GM18858 (cell line): ENCODE measurements around the gene ZNF296.

ENCODE experiments used
- ATAC-seq: cut with Tn5 transposase; IDR thresholded peaks from one replicate; pipeline ENCODE4 v1.9.1; 2021; ENCODE audit not compliant: unreplicated experiment

The ZNF296 gene

GRCh38 chr19:45087531-45087930 is 11.3 kb upstream of the ZNF296 start:
- no peak for ATAC-seq

GRCh38 chr19:45086480-45086879 is 10.2 kb upstream of the ZNF296 start:
- no peak for ATAC-seq

- ATAC-seq: no peak
Observed at GRCh38 chr19:45082170-45082569, 5.9 kb upstream of the ZNF296 start.

GRCh38 chr19:45079911-45080370 is 3.7 kb upstream of the ZNF296 start:
- ATAC-seq: no peak

- no peak for ATAC-seq
Observed at GRCh38 chr19:45079063-45079910, 3.0 kb upstream of the ZNF296 start, which contains the start of gene GEMIN7. TSS of gene GEMIN7 (plus strand) at chr19:45079260. CDS start at chr19:45090115, 10,855 bp downstream.

GRCh38 chr19:45078390-45079062 is 2.2 kb upstream of the ZNF296 start:
- ATAC-seq: no peak

GRCh38 chr19:45076851-45077730 is 813 bp upstream of the ZNF296 start:
- no peak for ATAC-seq

- ATAC-seq: peak; percentile 38
Observed at GRCh38 chr19:45075301-45076028, 813 bp downstream of the ZNF296 start.

- peak; percentile 15 for ATAC-seq
Observed at GRCh38 chr19:45074744-45075300, 1.5 kb downstream of the ZNF296 start.

GRCh38 chr19:45071969-45072790 is 4.1 kb downstream of the ZNF296 start:
- ATAC-seq: no peak

- no peak for ATAC-seq
Observed at GRCh38 chr19:45071545-45071938, 4.7 kb downstream of the ZNF296 start.

GRCh38 chr19:45070861-45071544 is 5.3 kb downstream of the ZNF296 start:
- no peak for ATAC-seq

- ATAC-seq: no peak
Observed at GRCh38 chr19:45070214-45070613, 6.1 kb downstream of the ZNF296 start.

GRCh38 chr19:45069056-45069455 is 7.2 kb downstream of the ZNF296 start:
- ATAC-seq: no peak

- ATAC-seq: no peak
Observed at GRCh38 chr19:45068041-45068440, 8.2 kb downstream of the ZNF296 start.

GRCh38 chr19:45066921-45067661 is 9.2 kb downstream of the ZNF296 start:
- no peak for ATAC-seq

- ATAC-seq: no peak
Observed at GRCh38 chr19:45063851-45064801, 12.2 kb downstream of the ZNF296 start.
